Transverse colon (tissue), 4 donors: Measurements from ENCODE around the gene CHRNA5. TPM values are rescaled to one million over a fixed set of nuclear protein-coding genes. Genes with fewer than 3 reads are reported as not detected.

Experiments used
- DNase-seq: peaks from one replicate; pipeline ENCODE4 v3.0.0-alpha.2; 2019
- H3K27ac ChIP-seq, 4 donors: fragments of 200-600 bp; sonication (generic); 2 replicates each; pipeline ENCODE4 v1.5.1; 2016 to 2018; ENCODE audit warnings: inconsistent platforms in 4 of 4
- H3K27me3 ChIP-seq: fragments of 200-600 bp; sonication (generic); 2 replicates; pipeline ENCODE4 v1.5.1; 2017; ENCODE audit warnings: inconsistent platforms
- H3K36me3 ChIP-seq, 4 donors: fragments of 200-600 bp; sonication (generic); 2 replicates each; pipeline ENCODE4 v1.5.1; 2017 to 2019; ENCODE audit warnings: inconsistent platforms in 4 of 4
- H3K4me1 ChIP-seq, 4 donors: fragments of 200-600 bp; sonication (generic); 2 replicates each; pipeline ENCODE4 v1.5.1; 2017 to 2020; ENCODE audit warnings: inconsistent platforms in 4 of 4
- H3K4me3 ChIP-seq, 4 donors: fragments of 200-600 bp; sonication (generic); 1 replicate in 1 of 4; 2 replicates in 3 of 4; pipeline versions ENCODE4 v1.5.1 to v1.6.1; 2017 to 2019; ENCODE audit warnings: inconsistent platforms in 4 of 4
- H3K9me3 ChIP-seq, 2 donors: fragments of 200-600 bp; sonication (generic); 2 replicates each; pipeline ENCODE4 v1.5.1; 2017 to 2019; ENCODE audit warnings: inconsistent platforms in 2 of 2
- CTCF ChIP-seq, 5 experiments: fragments of 200-600 bp in 3 of 5; fragments of 450-650 bp in 2 of 5; sonication (generic) in 3 of 5; IDR thresholded peaks; 1 replicate in 2 of 5; 2 replicates in 3 of 5; pipeline ENCODE4 v1.5.1; 2016 to 2017; ENCODE audit warnings: antibody characterized with exemption in 5 of 5, inconsistent platforms in 3 of 5, mild to moderate bottlenecking in 2 of 5, moderate library complexity in 1 of 5
- EP300 ChIP-seq: sonication (generic); formaldehyde crosslinking; IDR thresholded peaks from one replicate; pipeline ENCODE4 v1.6.1; 2017; ENCODE audit warnings: antibody characterized with exemption, low read depth
- POLR2A ChIP-seq: fragments of 450-650 bp; IDR thresholded peaks from one replicate; pipeline ENCODE4 v1.6.1; 2016; ENCODE audit warnings: antibody characterized with exemption, mild to moderate bottlenecking, moderate library complexity
- POLR2AphosphoS5 ChIP-seq, 3 donors: sonication (generic); formaldehyde crosslinking; IDR thresholded peaks; one replicate each; pipeline ENCODE4 v1.6.1; 2016; ENCODE audit warnings: antibody characterized with exemption in 3 of 3
- WGBS, 2 donors: methylation state at CpG; one replicate each; pipeline ENCODE4 v1.1.5; 2018; ENCODE audit warnings: low coverage in 1 of 2; 5-methylcytosine and 5-hydroxymethylcytosine counted together
- in situ Hi-C, 4 donors: fragments of 200-750 bp; cut with MboI; loops; one replicate each; pipeline versions ENCODE4 v1.15.0 to v1.15.1; 2017; ENCODE audit warnings: low sequenced_read_pairs in 3 of 4, low pct_ligation_motif_present in 1 of 4, low pct_unique_long_range_greater_than_20kb in 1 of 4
- intact Hi-C: fragments of 100-400 bp; cut with DNase I; formaldehyde crosslinking; loops from one replicate; pipeline ENCODE4 v1.15.1; 2023; ENCODE audit warnings: low total_unique reads
- total RNA-seq, 4 donors: library from RNA; depleted of rRNA; stranded (reverse); fragments of >200 nt; gene quantifications; one replicate each; pipeline ENCODE4 v1.1.0, GENCODE V29; 2016

CHRNA5 gene
- total RNA-seq, 4 donors from 2014 or later: 0.48 to 3.8 (median 0.82) TPM; not detected in 1

- in situ Hi-C loops (no loop called here), intact Hi-C loops (no loop called here)
- DNase-seq: peak; percentile 94
- TF ChIP-seq EP300 (no peak), POLR2A (peak; percentile 85), POLR2AphosphoS5 (IDR thresholded peaks at IDR 0.05) (peak; percentile 63 to 93 (median 81)), CTCF (IDR thresholded peaks at IDR 0.05) (peak in 3 of 5 experiments; percentile 8 to 32 (median 14))
- Histone ChIP-seq H3K36me3 (peaks cover 0 to 14% (median 7%) of the 10 kb centered on the region in 4 donors), H3K4me3 (peak within 1 kb of the TSS; percentile 76 to 82 (median 78)), H3K4me1 (peaks cover 9 to 23% (median 14%) of the 10 kb centered on the region in 4 donors), H3K27me3 (no peaks in the 10 kb centered on the region), H3K9me3 (no peaks in the 10 kb centered on the region), H3K27ac (peak within 1 kb of the TSS; percentile 94 to 96 (median 95))
- 0% methylated on average over 38 of the region's 56 CpGs; no CpG with 5 or more reads in 1 of the 2 donors for WGBS, 2 donors
Measured at GRCh38 chr15:78540141-78540870, 25.0 kb upstream of the CHRNA5 start, which contains the start of gene PSMA4. Gene PSMA4, plus strand, starts transcription at chr15:78540444. Its CDS starts 1,484 bp downstream, at chr15:78541928.

GRCh38 chr15:78540871-78541743 lies 24.2 kb upstream of the CHRNA5 start:
- TF ChIP-seq POLR2AphosphoS5 (IDR thresholded peaks at IDR 0.05) (no peak), EP300 (no peak), CTCF (IDR thresholded peaks at IDR 0.05) (peak in 1 of 5 experiments; percentile 4)
- DNase-seq: no peak
- in situ Hi-C loops: no loop called here
- Histone ChIP-seq H3K4me1 (peaks cover 9 to 23% (median 14%) of the 10 kb centered on the region in 4 donors), H3K36me3 (peaks cover 0 to 22% (median 11%) of the 10 kb centered on the region in 4 donors), H3K4me3 (peak overlapping the region; percentile 76 to 82 (median 78)), H3K27me3 (no peaks in the 10 kb centered on the region), H3K27ac (peak overlapping the region; percentile 94 to 96 (median 95)), H3K9me3 (no peaks in the 10 kb centered on the region)
- WGBS, 2 donors: 1 to 4% methylated on average over 5 to 17 of the region's 17 CpGs
- intact Hi-C loops: no loop called here

GRCh38 chr15:78541744-78542034 lies 23.6 kb upstream of the CHRNA5 start:
- in situ Hi-C loops (no loop called here), intact Hi-C loops (no loop called here)
- TF ChIP-seq EP300: no peak
- TF ChIP-seq CTCF (IDR thresholded peaks at IDR 0.05): no peak
- TF ChIP-seq POLR2AphosphoS5 (IDR thresholded peaks at IDR 0.05): no peak
- TF ChIP-seq POLR2A: no peak
- no peak for DNase-seq
- peak overlapping the region in 3 of 4 donors; percentile 77 to 82 (median 79) for H3K4me3 ChIP-seq
- no peaks in the 10 kb centered on the region for H3K27me3 ChIP-seq
- peak overlapping the region; percentile 94 to 96 (median 95) for H3K27ac ChIP-seq
- 18 to 25% methylated on average over 1 of the region's 1 CpG for WGBS, 2 donors
- no peaks in the 10 kb centered on the region for H3K9me3 ChIP-seq
- peaks cover 9 to 23% (median 14%) of the 10 kb centered on the region in 4 donors for H3K4me1 ChIP-seq
- H3K36me3 ChIP-seq: peaks cover 0 to 27% (median 13%) of the 10 kb centered on the region in 4 donors

- no peak overlapping the region for H3K27ac ChIP-seq
- intact Hi-C loops: no loop called here
- TF ChIP-seq POLR2AphosphoS5 (IDR thresholded peaks at IDR 0.05): no peak
- no peak for TF ChIP-seq POLR2A
- TF ChIP-seq EP300: no peak
- no peak for TF ChIP-seq CTCF (IDR thresholded peaks at IDR 0.05)
- H3K9me3 ChIP-seq: no peaks in the 10 kb centered on the region
- no peak for DNase-seq
- H3K4me3 ChIP-seq: no peak overlapping the region
- H3K36me3 ChIP-seq: peaks cover 0 to 37% (median 18%) of the 10 kb centered on the region in 4 donors
- WGBS, 2 donors: 95 to 96% methylated on average over 3 of the region's 3 CpGs
- H3K27me3 ChIP-seq: no peaks in the 10 kb centered on the region
- in situ Hi-C loops: no loop called here
- H3K4me1 ChIP-seq: peaks cover 9 to 23% (median 14%) of the 10 kb centered on the region in 4 donors
Measured at GRCh38 chr15:78542647-78543046, 22.7 kb upstream of the CHRNA5 start.
